Measurements from ENCODE around the gene RABGEF1.
"Not testable (repeated sequence)": the region's sequence is repeated elsewhere in the genome, so short reads cannot be mapped to it uniquely, and the experiment has no call there.

DNA sequence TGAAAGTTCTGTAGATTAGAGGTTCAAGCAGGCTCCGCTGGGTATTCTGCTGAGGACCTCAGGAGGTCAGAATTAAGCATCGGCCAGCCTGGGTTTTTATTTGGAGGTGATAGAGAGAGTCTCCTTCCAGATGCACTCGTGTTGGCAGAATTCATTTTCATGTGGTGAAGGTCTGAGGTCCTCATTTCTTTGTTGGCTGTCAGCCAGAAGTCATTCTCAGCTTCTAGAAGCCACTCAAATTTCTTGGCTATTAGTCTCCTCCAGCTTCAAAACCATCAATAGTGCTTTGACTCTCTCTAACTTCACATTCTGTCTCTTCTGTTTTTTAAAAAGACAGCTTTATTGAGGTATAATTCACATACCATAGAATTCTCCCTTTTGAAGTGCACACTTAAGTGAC lies 22.6 kb downstream of the RABGEF1 start:
- TF ChIP-seq POLR2A (IDR thresholded peaks at IDR 0.05; ENCODE audit: low read length); GATA1 (IDR thresholded peaks at IDR 0.05; ENCODE audit: low read depth, low read length): not testable (repeated sequence)
